GM18907 (cell line): ENCODE results near the gene CAMK4.

Experiments
- ATAC-seq: cut with Tn5 transposase; IDR thresholded peaks from one replicate; pipeline ENCODE4 v1.9.1; 2021; ENCODE audit warnings: mild to moderate bottlenecking, moderate library complexity; ENCODE audit not compliant: unreplicated experiment

Gene CAMK4

DNA sequence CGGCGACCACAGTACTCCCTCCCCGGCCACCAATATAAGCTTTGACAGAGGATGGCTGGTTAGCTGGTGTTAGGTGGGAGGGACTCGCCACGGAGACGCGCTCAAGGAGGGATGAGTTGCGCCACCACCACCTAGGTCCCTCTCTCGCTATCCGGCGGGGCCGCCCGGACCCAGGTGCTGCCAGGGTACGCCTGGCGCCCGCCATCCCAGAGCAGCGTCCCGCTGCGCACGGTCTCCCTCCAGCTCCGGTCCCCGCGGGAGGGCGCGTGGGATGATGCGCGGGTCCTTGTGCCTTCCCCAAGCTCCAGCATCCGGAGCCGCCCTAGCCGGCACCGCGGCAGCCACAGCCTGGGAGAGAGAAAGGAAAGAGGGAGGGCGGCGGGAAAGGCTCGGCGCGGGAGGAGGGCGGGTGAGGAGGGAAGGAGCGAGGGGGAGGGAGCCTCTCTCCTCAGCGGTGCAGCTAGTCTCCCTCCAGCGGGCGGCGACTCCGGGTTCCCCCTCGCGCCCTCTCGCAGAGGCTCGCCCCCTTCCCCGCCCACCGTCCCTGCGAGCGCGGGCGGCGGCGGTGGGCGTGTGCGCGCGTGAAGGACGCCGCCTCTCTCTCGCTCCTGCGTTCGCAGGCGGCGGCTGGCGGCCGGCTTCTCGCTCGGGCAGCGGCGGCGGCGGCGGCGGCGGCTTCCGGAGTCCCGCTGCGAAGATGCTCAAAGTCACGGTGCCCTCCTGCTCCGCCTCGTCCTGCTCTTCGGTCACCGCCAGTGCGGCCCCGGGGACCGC lies at the start of gene CAMK4:
TSS of gene CAMK4 (plus strand) at position 598 of the 774 bp plus-strand sequence. CDS start at position 698, 100 bp downstream.
- peak; percentile 82 for ATAC-seq

DNA sequence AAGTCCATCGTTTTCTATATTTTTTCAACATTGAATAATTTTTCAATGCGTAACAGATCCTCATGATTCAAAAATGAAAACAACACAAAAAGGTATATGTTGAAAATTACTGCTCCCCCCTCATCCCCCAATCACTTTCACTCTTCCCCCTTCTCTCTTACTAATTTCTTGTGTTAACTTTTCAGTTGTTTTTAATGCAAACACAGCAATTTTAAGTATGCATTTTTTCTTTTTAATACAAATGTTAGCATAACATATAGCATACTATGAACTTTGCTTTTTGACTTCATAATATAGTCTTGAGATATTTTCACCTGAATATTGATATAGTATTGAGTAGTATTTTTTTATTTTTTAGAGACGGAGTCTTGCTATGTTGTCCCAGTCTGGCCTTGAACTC lies 41.1 kb upstream of the CAMK4 start:
- ATAC-seq = no peak

DNA sequence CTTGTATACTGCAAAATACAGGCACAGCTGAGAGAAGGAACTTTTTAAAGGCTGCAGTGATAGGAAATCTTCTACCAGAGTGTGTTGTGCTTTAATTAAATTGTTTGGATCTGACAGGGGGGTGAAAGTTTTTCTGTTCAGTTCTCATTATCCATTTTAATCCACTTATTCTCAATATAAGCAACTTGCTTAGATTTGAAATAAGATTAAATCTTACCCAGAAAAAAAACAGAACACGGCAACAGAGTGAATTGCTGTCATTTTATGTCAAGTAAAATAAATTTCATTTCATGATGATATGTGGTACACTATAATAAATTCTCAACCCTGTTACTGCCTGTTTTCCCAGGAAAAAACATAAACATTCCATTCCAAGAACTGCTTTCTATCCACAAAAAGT lies 37.1 kb upstream of the CAMK4 start:
- no peak for ATAC-seq

DNA sequence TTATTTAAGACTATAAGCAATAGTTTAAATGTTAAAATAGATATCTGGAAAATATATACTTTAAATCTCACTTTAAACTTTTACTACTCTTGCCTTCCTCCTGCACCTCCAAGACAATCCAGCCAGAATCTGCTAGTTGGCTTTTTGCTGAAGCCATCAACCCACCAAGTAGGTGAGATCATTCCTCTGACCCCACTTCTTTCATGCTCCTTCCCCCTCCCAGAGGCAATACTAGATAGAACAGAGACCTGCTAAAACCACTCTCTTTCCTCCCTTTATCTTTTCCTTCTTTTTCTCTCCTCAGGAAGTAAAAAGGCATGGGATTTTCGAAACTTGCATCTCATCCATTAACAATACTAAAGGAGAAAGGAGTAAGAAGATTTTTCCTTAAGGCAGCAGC lies 30.1 kb upstream of the CAMK4 start:
- ATAC-seq = no peak

DNA sequence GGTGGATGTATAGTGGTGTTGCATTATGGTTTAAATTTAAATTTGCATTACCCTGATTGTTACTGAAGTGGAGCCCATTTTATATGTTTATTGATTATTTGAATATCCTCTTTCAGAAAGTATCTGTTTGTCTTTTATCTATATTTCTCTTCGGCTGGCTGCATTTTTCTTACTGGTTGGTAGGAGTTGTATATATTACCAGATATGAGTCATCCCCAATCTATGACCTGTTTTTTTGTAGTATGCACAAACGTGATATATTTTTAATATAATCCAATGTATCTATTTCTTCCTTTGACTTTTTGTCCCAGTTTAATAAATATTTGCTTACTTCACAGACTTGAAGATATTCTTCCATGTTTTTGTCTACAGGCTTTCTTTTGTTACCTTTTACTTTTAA lies 29.3 kb upstream of the CAMK4 start:
- ATAC-seq = no peak

DNA sequence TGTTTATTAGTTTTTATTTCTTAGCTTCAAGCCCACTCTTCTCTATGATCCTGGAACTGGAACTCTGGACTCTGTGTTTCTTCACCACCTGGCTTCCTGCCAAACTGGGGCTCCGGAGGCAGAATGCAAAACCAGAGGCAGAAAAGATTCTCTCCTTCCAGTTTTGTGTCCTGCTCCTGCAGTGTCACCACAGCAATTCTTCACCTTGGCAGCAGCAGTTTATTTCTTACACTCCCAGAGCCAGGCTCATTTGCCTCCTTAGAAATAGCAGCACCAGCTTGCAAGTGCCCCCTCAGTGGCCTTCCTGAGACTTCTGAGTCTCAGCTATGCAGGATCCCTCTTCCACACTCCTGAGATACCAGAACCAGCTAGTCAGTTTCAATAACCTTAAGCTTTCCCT lies 26.7 kb upstream of the CAMK4 start:
- ATAC-seq = no peak

DNA sequence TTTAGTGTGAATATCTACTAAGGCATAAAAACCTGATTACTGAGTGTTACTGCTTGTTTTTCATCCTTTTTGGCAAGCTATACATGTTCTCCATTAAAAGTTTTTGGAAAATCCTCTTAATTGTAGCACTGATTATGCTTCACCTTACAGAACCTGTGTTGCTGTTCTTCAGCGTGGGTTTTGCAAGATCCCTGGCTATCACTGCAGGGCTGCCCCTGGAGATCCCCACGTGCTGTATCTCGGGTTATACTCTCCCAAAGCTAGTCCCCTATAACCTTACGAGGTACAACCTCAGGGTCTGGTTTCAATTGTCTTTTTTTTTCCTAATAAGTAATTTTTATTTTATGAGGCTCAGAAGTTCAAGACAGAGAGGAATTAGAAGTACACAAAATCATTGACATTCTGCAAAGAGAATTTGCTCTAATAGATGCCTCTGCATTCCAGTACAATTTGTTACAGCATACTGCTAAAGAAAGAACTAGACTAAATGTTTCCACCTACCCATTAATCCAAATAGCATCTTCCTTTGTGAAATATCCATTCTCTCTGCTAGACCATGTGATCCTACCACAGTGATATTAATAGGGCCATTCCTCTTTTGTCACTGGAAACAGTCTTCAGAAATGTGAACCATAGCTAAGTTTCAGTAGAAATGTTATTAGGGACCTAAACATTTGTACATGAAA lies 25.8 kb upstream of the CAMK4 start:
- ATAC-seq = no peak

DNA sequence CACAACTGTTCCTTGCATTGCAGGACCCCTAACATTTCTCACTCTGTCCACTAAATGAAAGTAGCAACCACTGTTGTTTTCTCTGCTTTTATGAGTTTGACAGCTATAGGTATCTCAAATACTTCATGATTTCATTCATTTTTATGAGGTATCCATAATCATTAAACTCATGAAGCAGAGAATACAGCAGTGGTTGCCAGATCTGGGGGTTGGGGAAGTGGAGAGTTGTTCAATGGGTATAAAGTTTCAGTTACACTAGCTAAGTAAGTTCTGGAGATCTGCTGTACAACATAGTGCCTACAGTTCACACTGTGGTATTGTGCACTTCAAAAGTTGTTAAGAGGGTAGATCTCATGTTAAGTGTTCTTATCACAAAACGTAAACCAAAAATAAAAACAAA lies 23.4 kb upstream of the CAMK4 start:
- no peak for ATAC-seq

DNA sequence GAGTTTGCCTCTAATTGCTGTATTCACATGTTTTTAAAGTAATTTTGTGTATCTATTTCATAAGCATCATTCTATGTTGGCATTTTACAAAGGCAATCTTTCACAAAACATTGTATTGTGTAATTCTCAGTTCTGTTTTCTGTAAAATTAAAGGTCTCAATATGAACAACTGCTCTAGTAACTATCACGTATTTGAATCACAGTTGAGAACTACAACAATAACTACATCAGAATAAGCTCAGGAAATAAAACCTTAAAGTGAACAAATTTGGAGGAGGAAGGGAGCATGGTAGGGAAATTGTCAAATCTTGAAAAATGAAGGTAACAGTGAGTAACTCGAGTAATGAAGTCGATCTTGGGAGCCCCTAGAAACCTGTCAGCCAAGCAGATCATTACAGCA lies 22.5 kb upstream of the CAMK4 start:
- ATAC-seq = no peak

DNA sequence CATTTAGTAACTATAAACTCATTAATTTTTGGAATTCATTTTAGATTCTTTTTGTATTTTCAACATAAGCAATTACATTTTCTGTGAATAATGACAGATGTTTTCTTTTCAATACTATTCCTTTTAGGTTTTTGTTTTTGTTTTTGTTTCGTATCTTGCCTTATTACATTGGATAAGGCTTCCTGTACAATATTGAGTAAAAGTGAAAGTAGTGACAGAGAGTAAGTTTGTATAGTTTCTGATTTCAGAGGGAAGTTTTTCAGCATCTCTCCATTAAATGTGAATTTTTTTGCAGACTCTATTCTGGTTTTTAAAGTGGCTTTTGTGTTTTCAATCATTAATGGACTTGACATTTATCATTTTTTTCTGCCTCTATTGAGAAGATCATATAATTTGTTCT lies 12.8 kb upstream of the CAMK4 start:
- ATAC-seq = peak; percentile 85

DNA sequence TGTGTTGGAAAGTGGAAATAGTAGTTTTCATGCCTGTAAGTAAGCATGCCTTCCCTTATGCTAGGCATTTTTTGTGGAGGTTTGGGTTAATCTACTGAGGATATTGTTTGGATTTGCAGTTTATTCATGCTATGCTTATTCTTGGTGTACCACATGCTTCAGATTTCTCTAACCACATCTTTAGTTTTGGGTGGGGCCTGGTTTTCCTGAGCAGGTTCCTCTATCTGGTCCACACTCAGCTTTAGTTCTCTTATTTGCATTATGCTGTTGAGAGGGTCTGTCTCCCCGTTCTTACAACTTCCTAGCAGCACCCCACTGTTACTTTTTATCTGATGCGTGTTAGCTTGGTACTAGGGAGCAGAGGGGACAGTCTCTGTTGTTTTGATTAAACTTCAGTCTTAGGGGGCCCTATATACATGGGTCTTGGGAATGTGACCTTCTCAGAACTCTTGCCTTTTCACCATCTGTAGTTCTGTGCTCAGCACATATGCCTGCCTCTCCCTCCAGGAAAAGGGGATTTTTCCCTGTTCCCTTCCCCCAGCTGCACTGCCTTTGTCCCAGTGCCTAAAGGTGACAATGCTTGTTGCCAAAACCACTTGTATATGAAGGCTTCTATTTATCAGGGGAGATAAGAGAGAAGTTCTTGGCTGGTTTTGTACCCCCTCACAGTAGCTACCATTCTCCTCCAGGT lies 10.0 kb upstream of the CAMK4 start:
- no peak for ATAC-seq

DNA sequence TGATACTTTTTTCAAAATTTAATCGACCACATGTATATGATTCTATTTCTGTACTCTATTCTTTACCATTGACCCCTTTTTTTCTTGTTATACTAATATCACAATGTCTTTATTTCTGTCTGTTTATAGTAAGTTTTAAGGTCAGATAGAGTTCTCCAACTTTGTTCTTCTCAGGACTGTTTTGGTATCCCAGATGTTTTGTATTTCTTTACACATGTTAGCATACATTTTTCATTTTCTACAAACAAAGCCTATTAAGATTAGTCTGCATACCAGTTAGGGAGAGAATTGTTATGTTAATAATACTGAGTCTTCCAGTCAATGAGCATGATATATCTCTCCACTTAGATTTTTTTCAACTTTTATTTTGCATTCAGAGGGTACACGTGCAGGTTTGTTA lies 8.2 kb upstream of the CAMK4 start:
- ATAC-seq = no peak

DNA sequence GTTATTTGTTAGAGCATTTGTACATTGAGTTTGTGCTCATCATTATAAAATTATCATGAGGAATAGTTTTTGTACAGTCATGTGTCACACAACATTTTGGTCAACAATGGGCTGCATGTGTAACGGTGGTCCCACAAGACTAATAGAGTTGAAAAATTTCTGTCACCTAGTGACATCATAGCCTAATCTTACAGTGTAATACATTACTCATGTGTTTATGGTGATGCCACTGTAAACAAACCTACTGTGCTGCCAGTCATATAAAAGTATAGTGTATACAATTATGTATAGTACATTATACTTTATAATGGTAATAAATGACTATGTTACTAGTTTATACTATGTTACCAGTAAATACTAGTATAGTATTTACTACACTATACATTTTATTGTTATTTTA lies 3.0 kb upstream of the CAMK4 start:
- no peak for ATAC-seq

DNA sequence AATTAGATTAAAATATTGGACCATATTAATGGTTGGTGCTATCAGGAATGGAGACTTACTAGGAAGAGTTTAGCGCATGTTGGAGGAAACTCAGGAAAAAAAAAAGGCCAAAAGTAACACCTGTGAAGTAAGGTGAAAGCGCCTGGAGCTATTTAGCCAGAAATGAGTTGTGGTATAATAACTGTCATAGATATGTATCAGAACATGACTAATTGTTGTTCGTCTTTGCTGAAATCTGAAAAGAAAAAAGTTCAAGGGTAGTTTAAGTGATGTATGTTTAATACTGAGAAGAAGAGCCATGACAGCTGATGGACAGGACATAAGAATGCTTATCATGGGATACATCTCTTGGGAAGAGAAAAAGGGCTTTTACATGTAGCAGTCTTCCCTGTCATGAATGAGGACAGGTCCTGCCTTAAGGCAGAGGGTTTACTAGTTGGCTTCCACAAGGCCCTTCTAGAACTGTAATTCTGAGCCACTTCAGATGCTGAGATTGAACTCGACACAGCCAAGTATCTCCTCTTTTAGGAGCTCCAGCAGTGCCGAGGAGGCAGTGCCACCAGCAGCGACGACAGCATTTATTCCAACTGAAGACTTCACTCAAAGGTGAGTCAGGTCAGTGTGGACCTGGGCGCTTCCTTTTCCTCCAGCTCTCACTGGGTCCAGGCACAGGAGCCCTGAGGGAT lies 940 bp upstream of the CAMK4 start:
- no peak for ATAC-seq

DNA sequence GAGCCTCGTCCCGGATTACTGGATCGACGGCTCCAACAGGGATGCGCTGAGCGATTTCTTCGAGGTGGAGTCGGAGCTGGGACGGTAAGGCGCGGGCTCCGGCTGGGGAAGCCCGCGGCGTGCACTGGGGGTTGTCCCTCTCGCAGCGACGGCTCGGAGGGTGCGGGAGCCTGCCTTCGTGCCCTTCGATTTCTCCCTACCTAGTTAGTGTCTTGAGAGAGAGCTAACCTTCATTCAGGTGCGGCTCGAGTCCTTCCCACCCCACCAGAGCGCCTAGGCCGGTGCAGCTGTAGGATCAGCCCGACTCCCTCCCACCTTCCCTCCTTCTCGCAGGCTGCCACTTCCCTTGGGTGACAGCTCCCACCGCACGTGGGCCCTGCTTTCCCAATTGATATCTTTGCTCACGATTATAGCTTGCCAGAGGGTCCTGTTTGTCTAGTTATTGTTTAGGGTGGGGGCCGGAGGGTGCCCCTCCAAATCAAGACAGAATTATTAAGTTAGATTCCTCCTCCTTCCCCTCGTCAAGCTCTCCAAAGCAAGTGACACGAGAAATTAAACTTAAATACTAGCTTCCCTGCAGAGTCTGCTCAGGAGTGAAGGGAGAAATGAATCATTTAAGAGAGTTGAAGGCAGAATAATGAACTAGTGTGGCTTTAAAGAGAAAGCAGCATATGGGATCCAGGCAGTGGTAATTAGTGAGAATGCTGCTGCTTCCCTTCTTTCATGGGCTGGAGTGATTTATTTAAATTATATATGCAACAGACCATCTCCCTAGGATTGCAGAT lies 569 bp downstream of the CAMK4 start:
- peak; percentile 43 for ATAC-seq

DNA sequence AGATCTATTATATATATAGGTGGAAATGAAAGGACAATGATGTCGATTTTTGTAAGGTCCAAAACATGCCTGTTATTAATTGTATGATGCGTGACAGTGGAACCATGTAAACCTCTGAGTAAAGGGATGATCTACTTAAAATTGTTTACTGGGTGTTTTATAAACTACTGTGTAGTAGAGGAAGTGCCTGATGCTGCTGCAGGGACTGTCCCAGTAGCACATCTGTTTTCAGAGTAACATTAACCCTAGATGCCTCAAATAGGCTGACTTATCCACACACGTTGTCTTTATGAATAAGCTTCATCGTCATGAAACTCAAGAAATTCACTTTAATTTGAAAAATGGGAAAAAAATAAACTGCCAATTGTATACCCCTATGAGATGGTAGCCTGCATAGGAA lies 1.7 kb downstream of the CAMK4 start:
- no peak for ATAC-seq

DNA sequence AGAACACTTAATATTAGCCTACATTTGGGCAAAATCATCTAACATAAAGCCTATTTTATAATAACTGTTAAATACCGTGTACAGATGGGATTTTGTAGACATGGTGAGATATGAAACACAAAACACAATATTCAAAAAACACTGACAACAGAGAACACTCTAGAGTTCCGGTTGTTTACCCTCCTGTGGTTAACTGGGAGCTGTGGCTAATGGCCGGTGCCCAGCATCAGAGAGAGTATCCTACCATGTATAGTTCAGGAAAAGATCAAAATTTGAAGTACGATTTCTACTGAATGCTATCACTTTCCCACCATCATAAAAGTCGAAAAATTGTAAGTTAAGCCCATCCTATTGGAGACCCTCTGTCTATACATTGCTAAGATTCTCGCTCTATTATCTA lies 2.4 kb downstream of the CAMK4 start:
- no peak for ATAC-seq

DNA sequence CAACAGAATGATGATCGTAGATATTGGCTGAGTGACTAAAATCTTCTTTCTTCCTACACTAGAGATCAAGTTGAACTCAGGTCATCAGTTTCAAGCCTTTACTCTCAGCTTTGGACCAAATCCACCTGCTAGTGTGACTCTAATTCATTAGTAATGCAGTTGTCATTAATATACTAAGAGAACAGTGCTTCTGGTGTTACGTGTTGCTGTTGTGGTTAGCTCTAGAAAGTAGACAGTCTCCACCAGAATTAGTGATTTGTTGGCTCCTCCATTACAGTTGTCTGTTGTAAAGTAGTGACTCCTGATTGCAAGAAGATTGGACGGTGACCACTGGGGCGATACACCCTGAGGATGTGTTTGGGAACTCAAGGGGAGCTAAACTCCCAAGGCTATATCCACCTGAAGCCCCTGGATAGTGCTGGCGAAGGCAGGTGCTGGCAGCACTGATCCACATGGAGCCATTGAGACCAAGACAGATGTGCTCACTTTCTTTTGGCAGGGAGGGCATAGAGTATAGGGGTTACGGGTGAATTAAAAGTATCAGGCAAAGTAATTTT lies 3.1 kb downstream of the CAMK4 start:
- no peak for ATAC-seq

DNA sequence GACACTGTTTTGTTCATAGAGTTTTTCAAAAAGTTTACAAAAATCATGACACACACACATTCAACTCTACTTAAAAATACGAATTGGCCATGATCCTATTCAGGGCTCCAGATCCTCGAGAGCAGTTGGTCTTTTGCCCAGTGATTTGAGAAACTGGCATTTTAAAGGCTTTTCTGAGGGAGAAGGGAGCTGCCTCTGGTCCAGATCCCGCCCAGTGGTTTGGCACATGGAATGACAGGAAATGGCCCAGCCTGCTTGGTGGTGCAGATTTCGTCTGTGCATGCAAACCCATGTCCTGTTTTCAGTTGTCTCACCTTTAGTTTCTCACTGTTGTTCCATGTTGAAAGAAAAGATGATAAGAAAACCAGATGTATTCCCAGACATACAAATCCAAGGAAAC lies 3.6 kb downstream of the CAMK4 start:
- no peak for ATAC-seq

DNA sequence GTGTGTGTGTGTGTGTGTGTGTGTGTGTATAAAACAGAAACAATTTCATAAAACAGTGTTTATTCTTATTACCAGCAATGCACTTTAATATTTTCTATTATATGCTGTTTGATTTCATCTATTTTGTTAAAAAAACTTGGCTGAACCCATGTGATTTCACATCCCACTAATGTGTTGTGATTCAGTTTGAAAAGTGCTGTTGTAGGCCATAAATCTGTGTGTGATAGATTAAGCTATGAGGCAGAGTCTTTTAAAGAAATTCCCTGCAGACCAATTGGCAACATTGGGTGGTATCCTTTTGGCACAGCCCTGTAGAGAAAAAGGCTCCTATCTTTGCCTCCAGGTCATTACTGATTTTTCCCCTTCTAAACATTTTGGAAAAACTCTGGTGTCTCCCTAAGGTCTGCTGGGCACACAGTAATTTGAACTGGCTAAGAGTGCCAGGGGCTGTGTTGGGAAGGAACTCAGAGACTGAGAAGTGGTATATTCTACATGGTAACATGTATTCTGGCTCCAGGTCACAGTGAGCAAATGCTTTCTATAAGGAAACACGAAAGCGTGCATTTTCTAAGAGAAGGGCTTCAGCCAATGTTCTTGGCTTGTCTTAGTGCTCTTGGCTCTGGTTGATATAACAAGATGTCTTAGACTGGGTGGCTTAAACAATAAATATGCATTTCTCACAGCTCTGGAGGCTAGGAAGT lies 4.5 kb downstream of the CAMK4 start:
- ATAC-seq = no peak
